HL-60/S4 treated with retinoic acid at 250 ng/mL for 4 days and 3 days (cell line): ENCODE data around the gene FBXO24.

Source experiments
- in situ Hi-C: fragments of 300-500 bp; cut with MboI; formaldehyde crosslinking; loops from 2 replicates; pipeline ENCODE4 v1.7.0; 2022; ENCODE audit warnings: low sequenced_read_pairs

Gene FBXO24

DNA sequence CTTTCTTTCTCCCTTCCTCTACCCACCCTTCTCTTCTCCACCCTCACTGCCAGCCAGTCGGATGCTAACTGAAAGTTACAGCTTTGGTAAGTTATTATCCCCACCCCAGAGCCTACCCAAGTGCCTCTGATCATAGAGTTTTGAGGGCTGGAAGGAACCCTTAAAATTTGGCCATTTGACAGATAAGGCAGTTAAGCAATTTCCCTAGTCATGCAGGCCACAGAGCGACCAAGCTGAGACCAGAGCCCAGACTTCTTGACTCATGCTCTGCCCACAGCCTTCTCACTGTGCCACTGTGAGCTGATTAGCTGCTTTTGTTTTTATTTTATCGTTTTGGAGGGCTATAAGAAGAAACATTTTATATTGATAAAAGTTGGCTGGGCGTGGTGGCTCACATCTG lies 29.6 kb upstream of the FBXO24 start:
- in situ Hi-C loops, result no loop called here

GRCh38 chr7:100559127-100559526 lies 27.0 kb upstream of the FBXO24 start:
- in situ Hi-C loops, result no loop called here

GRCh38 chr7:100561491-100562194 lies 24.5 kb upstream of the FBXO24 start:
- in situ Hi-C loops, result loop anchor here (5.0 kb wide), 1 partner anchor 89 kb away; no protein-coding TSS in a partner anchor

GRCh38 chr7:100562195-100563099 lies 23.7 kb upstream of the FBXO24 start:
- in situ Hi-C loops, result loop anchor here (5.0 kb wide), 1 partner anchor 90 kb away; no protein-coding TSS in a partner anchor

- in situ Hi-C loops, result loop anchor here (5.0 kb wide), 1 partner anchor 91 kb away; no protein-coding TSS in a partner anchor
These were observed 23.0 kb upstream of the FBXO24 start for GRCh38 chr7:100563100-100563564.

DNA sequence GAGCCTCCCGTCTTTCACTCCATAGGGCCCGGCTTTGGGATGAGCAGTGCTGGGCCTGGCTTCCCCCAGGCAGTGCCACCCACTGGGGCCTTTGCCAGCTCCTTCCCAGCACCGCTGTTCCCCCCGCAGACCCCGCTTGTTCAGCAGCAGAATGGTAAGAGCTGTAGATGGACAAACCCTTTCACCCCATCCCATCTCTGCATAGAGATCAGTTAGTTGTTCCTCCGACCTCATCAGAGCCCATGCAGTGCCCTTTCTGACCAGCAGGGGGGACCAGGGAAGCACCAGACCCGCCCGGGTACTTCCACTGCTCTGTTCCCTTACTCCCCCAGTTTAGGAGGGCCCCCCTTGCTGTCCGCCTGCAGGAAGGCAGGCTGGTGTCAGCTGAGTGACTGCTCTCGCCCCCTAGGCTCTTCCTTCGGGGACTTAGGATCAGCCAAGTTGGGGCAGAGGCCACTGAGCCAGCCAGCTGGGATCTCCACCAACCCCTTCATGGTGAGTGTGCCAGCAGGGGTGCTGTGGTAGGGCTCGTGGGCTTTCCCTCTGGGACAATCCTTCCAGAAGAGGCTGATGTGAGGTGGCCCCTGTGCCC lies 22.2 kb upstream of the FBXO24 start:
- in situ Hi-C loops, result loop anchor here (5.0 kb wide), 1 partner anchor 92 kb away; no protein-coding TSS in a partner anchor

DNA sequence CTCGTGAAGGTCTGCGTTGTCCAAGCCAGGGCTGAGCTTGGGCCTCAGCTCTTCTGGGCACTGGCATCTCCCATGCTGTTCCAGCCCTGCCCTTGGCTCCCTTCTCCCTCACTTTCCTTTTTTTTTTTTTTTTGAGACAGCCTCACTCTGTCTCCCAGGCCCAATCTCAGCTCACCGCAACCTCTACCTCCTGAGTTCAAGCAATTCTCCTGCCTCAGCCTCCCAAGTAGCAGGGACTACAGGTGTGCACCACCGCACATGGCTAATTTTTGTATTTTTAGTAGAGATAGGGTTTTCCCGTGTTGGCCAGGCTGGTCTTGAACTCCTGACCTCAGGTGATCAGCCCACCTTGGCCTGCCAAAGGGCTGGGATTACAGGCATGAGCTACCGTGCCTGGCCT lies 21.7 kb upstream of the FBXO24 start:
- in situ Hi-C loops, result loop anchor here (5.0 kb wide), 1 partner anchor 92 kb away; no protein-coding TSS in a partner anchor

- in situ Hi-C loops, result no loop called here
These were observed 21.0 kb upstream of the FBXO24 start for GRCh38 chr7:100565133-100565571.

DNA sequence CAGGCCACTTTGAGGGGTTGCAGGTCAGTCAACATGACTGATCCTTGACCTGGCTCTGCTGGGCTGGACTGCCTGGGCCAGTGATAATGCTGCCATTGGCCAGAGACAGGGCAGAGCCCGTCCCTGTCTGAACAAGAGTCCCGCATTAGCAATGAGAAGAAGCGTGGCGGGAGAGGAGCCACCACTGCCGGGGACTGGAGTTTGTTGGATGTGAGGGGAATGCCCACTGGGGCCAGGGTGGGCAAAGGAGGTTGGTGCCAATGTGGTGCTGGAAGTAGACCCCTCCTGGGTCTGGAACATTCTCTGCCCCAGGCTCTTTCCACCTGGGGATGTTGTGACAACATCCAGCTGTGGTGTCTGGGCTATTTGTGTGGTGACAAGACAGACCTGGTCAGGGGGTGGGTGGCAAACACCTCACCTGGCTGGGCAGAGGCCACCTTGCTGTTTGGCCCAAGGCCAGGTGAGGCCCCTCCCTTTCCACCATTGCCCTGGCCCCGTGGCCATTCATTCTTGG lies 20.1 kb upstream of the FBXO24 start:
- in situ Hi-C loops, result no loop called here

DNA sequence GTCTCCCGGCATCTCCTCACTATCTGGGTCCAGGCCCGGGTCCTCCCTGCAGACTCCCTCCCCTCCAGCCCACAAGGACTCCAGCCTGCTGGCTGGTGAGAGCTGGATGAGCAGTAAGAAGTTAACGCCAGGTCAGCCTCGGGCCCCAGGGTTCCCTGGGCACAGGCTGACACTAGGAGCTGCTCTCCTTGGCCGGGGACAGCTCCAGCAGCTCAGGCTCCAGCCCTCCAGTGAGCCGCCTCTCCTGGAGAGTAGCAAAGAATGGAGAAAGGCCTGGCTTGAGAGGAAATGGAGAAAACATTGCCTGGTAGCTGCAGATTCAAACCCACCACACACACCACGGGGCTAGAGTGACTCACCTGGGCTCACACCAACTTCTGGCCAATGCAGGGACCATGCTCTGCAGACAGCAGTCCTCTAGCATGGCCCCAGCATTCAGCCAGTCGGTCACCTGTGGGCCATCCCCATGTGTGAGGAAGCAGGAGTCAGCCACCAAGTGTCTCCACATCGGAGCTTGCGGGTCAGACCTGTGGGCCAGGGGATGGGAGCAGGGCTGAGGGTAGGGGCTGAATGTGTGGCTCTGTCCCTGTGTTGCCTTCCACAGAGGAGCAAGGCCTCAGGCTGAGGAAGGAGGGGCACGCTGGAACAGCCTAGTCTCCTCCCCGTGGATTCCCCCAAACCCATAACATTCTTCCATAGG lies 18.9 kb upstream of the FBXO24 start:
- in situ Hi-C loops, result no loop called here

GRCh38 chr7:100567751-100568175 lies 18.4 kb upstream of the FBXO24 start:
- in situ Hi-C loops, result no loop called here

DNA sequence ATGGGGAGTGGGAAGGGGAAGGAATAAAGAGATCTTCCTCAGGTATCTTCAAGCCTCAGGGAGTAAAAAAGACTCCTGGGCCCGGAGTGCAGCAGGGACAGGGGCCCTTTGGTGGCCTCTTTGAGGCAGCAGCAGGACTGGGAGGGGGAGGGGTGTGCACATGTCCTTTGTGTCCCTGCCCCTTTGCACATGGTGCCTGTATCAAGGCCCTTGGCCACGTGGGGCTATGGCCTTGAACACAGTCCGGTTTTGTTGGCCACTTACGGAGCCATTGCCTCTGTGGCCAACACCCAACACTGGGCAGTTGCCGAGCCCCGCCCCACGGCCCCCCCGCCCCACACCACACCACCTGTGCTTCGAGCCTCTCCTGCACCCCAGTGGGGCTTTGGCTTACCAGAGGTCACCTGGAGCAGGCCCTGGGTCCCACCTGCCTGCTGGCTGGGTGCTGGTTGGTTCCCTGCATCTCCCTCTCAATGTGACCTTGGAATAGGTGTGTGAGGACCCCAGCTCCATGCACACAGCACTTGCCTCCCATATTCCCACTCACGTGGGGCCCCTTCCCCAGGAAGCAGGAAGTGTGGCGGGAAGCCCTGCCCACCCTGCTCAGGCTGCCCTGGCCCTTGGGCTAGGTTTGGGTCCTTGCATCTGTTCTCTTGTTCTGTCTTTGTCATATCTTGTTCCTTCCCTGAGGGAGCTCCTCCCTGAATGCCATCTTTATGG lies 17.8 kb upstream of the FBXO24 start:
- in situ Hi-C loops, result no loop called here

GRCh38 chr7:100568896-100569844 lies 17.0 kb upstream of the FBXO24 start:
- in situ Hi-C loops, result no loop called here

DNA sequence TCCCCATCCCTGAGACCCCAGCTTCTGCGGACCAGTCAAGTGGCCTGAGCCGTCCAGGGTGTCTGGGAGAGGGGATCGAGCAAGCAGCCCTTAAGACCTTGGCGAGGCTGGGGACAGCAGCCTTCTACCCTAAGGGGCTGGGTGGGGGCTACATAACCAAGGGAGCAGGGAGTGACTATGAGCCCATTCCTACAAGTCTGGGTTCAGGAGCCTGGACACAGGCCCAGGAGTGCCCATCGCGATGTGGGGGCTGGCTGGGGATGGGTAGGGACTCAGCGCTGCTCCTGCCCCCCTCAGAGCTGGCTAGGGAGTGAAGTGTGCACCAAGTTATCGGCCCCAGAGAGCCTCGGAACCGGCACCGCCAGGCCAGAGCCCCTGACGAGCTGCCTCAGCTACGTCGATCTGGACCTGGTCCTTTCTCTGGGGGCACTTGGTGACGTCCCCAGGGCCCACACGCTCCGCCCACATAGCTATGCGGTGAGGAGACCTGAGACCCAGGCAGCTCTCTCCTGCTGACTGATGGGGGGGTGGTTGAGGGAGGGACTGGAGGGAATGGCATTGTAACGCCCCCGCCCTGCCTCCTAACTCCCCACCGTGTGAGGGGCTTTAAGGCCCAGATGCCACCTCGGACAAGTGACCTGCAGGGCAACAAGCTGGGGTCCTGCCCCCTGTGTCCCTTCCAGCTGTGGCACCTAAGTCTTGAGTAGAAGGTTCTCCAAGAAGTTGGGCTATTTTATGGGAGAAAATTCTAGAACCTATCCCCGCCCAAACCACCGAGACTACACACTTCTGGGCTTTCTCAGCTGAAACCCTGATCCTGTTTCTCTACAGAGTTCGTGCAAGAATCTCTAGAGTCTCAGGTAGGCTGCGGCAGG lies 14.9 kb upstream of the FBXO24 start:
- in situ Hi-C loops, result loop anchor here (10.0 kb wide), 1 partner anchor 114 kb away; no protein-coding TSS in a partner anchor

- in situ Hi-C loops, result loop anchor here (10.0 kb wide), 1 partner anchor 113 kb away; no protein-coding TSS in a partner anchor
These were observed 14.4 kb upstream of the FBXO24 start for GRCh38 chr7:100571829-100572116.

- in situ Hi-C loops, result loop anchor here (10.0 kb wide), 1 partner anchor 112 kb away; no protein-coding TSS in a partner anchor
These were observed 13.7 kb upstream of the FBXO24 start for GRCh38 chr7:100572281-100572948.
